CD4-positive, alpha-beta T cell treated with Interleukin-2 at 100 ng/mL for 4 hours (primary cell): ENCODE results near the gene THSD7A.

Experiments
- DNase-seq: peaks from one replicate; pipeline ENCODE4 v3.0.0-alpha.2; 2020; ENCODE audit warnings: low spot score

Gene THSD7A

GRCh38 chr7:11507929-11508328 lies 324.1 kb downstream of the THSD7A start:
- DNase-seq, result no peak

- no peak for DNase-seq
Measured at GRCh38 chr7:11506417-11506816, 325.6 kb downstream of the THSD7A start.

GRCh38 chr7:11505471-11505985 lies 326.5 kb downstream of the THSD7A start:
- DNase-seq, result no peak

GRCh38 chr7:11492307-11492706 lies 339.7 kb downstream of the THSD7A start:
- DNase-seq, result no peak

- no peak for DNase-seq
Measured at GRCh38 chr7:11491811-11492210, 340.2 kb downstream of the THSD7A start.

- no peak for DNase-seq
Measured at GRCh38 chr7:11489280-11489679, 342.7 kb downstream of the THSD7A start.

GRCh38 chr7:11486271-11486670 lies 345.7 kb downstream of the THSD7A start:
- no peak for DNase-seq

GRCh38 chr7:11485636-11486035 lies 346.4 kb downstream of the THSD7A start:
- DNase-seq, result no peak

GRCh38 chr7:11480143-11480542 lies 351.9 kb downstream of the THSD7A start:
- DNase-seq, result no peak

- DNase-seq, result no peak
Measured at GRCh38 chr7:11478882-11479281, 353.1 kb downstream of the THSD7A start.

- no peak for DNase-seq
Measured at GRCh38 chr7:11478426-11478825, 353.6 kb downstream of the THSD7A start.

GRCh38 chr7:11474902-11475585 lies 357.0 kb downstream of the THSD7A start:
- no peak for DNase-seq

GRCh38 chr7:11473807-11474424 lies 358.1 kb downstream of the THSD7A start:
- DNase-seq, result no peak

GRCh38 chr7:11473220-11473619 lies 358.8 kb downstream of the THSD7A start:
- no peak for DNase-seq

- DNase-seq, result no peak
Measured at GRCh38 chr7:11472646-11473045, 359.4 kb downstream of the THSD7A start.

GRCh38 chr7:11471255-11471654 lies 360.7 kb downstream of the THSD7A start:
- DNase-seq, result no peak

- DNase-seq, result no peak
Measured at GRCh38 chr7:11469028-11469745, 362.8 kb downstream of the THSD7A start.

GRCh38 chr7:11466517-11467105 lies 365.4 kb downstream of the THSD7A start:
- DNase-seq, result no peak

- DNase-seq, result no peak
Measured at GRCh38 chr7:11464624-11465023, 367.4 kb downstream of the THSD7A start.

GRCh38 chr7:11461946-11462345 lies 370.1 kb downstream of the THSD7A start:
- DNase-seq, result no peak

GRCh38 chr7:11458736-11459483 lies 373.1 kb downstream of the THSD7A start:
- DNase-seq, result no peak

- no peak for DNase-seq
Measured at GRCh38 chr7:11457419-11457818, 374.6 kb downstream of the THSD7A start.
